Bronchial epithelial cell (primary cell): ENCODE measurements around the gene PPP6R2. TPM values are rescaled to one million over a fixed set of nuclear protein-coding genes. Genes with fewer than 3 reads are reported as not detected.

Source experiments
- DNase-seq: peaks from one replicate; pipeline ENCODE4 v3.0.0-alpha.2; 2010; ENCODE audit warnings: low read depth
- FAIRE-seq: peaks from 2 replicates; lab custom pipeline; 2011; peaks lifted over from hg19 to GRCh38; lab: Jason Lieb, UNC
- H3K27me3 ChIP-seq: 2 replicates; pipeline ENCODE4 v1.5.1; 2011; ENCODE audit warnings: low read length; ENCODE audit not compliant: control insufficient read depth, insufficient read depth
- H3K36me3 ChIP-seq: 2 replicates; pipeline ENCODE4 v1.5.1; 2011; ENCODE audit warnings: low read length; ENCODE audit not compliant: control insufficient read depth, insufficient read depth
- H3K4me3 ChIP-seq: 2 replicates; pipeline ENCODE4 v1.5.1; 2011; ENCODE audit warnings: mild to moderate bottlenecking, low read depth, low read length, control low read depth
- total RNA-seq: library from RNA; depleted of rRNA; stranded (reverse); fragments of >200 nt; gene quantifications from 2 replicates; pipeline ENCODE4 v1.2.1, GENCODE V29; 2014
- TF ChIP-seq, protein P1 (sequence below): IDR thresholded peaks from 2 replicates; pipeline ENCODE4 v1.5.1; 2011; ENCODE audit warnings: mild to moderate bottlenecking, moderate library complexity, low read length, control low read depth, inconsistent platforms; ENCODE audit not compliant: insufficient read depth, severe bottlenecking

Gene PPP6R2
- total RNA-seq, 1 donor from 2014 or later: 50.5 TPM

DNA sequence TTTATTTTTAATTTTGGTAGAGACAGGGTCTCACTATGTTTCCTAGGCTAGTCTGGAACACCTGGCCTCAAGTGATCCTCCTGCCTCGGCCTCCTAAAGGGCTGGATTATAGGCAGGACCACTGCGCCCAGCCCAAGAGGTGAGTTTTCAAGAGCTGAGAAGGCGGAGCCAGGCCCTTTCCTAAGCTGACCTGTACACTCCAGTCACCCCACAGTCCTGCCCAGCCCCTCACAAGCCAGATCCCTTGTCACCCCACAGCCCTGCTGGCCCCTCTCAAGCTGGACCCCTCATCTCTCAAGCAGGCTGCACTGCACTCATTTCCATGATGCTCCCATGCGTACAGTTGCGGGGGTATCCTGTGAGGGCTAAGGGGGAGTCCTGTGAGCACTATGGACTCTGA, 19.2 kb upstream of the PPP6R2 start:
- FAIRE-seq: no peak
- no peak for DNase-seq
- TF ChIP-seq, protein P1, sequence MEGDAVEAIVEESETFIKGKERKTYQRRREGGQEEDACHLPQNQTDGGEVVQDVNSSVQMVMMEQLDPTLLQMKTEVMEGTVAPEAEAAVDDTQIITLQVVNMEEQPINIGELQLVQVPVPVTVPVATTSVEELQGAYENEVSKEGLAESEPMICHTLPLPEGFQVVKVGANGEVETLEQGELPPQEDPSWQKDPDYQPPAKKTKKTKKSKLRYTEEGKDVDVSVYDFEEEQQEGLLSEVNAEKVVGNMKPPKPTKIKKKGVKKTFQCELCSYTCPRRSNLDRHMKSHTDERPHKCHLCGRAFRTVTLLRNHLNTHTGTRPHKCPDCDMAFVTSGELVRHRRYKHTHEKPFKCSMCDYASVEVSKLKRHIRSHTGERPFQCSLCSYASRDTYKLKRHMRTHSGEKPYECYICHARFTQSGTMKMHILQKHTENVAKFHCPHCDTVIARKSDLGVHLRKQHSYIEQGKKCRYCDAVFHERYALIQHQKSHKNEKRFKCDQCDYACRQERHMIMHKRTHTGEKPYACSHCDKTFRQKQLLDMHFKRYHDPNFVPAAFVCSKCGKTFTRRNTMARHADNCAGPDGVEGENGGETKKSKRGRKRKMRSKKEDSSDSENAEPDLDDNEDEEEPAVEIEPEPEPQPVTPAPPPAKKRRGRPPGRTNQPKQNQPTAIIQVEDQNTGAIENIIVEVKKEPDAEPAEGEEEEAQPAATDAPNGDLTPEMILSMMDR: no peak
- Histone ChIP-seq H3K27me3 (no peaks in the 10 kb centered on the region), H3K4me3 (no peak overlapping the region), H3K36me3 (no peaks in the 10 kb centered on the region)

DNA sequence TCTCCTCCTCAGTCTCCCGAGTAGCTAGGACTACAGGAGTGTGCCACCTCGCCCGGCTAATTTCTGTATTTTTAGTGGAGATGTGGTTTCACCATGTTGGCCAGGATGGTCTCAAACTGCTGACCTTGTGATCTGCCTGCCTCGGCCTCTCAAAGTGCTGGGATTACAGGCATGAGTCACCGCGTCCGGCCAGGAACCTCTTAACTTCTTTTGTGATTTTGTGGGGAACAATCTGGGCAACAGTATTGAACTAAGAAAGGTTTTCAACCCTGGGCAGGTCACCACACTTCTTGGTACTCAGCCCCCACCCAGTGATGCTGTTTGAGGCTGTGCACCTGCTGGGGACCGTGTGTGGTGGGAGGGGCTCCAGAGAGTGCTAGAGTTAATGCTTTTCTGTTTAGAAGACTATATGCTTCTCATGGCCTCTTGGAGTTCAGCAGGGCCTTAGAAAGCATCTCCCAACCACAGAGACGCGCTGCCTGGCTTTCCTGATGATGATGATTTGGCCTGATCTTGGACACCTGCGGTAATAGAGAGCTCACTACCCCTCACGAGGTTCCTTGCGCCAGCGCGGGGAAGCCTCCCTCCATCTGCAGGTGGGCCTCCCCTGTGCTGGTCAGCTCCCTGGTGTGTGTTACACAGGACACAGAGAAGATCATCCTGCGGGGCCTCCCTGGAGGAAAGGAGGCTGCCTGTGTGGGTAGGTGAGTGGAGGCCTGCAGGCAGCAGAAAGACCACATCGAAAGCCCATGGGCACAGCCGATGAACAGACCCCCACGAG, 17.5 kb upstream of the PPP6R2 start:
- DNase-seq: no peak
- no peak for FAIRE-seq
- TF ChIP-seq, protein P1: no peak

GRCh38 chr22:50326225-50326955, 16.7 kb upstream of the PPP6R2 start:
- FAIRE-seq: no peak
- TF ChIP-seq, protein P1: no peak
- DNase-seq: no peak
- Histone ChIP-seq H3K36me3 (no peaks in the 10 kb centered on the region), H3K4me3 (peak overlapping the region; percentile 67), H3K27me3 (no peaks in the 10 kb centered on the region)

More for the DNA sequence above, 17.5 kb upstream of the PPP6R2 start:
- Histone ChIP-seq H3K36me3 (no peaks in the 10 kb centered on the region), H3K4me3 (no peak overlapping the region), H3K27me3 (no peaks in the 10 kb centered on the region)

GRCh38 chr22:50326956-50327710, 16.0 kb upstream of the PPP6R2 start, which contains the start of gene DENND6B:
TSS of gene DENND6B (minus strand) at chr22:50327012. CDS start at chr22:50326988, 24 bp downstream.
- Histone ChIP-seq H3K27me3 (no peaks in the 10 kb centered on the region), H3K4me3 (peak within 1 kb of the TSS; percentile 67), H3K36me3 (no peaks in the 10 kb centered on the region)
- FAIRE-seq (no peak), DNase-seq (peak; percentile 34)
- TF ChIP-seq, protein P1: peak; percentile 34

GRCh38 chr22:50327711-50328019, 15.5 kb upstream of the PPP6R2 start:
- DNase-seq: no peak
- FAIRE-seq: peak; percentile 28
- Histone ChIP-seq H3K4me3 (peak overlapping the region; percentile 67), H3K36me3 (no peaks in the 10 kb centered on the region), H3K27me3 (no peaks in the 10 kb centered on the region)
- TF ChIP-seq, protein P1: no peak
